ENCODE data around the gene TMIE.

TMIE gene

GRCh38 chr3:46668591-46668990 lies 32.6 kb upstream of the TMIE start:
- no peak for DNase-seq

GRCh38 chr3:46669191-46669999 lies 31.8 kb upstream of the TMIE start:
- DNase-seq, result no peak

- DNase-seq, result no peak
Measured at GRCh38 chr3:46670000-46670890, 30.9 kb upstream of the TMIE start.

- no peak for DNase-seq
Measured at GRCh38 chr3:46670891-46671427, 30.2 kb upstream of the TMIE start.

- DNase-seq, result no peak
Measured at GRCh38 chr3:46671541-46672348, 29.4 kb upstream of the TMIE start.

- no peak for DNase-seq
Measured at GRCh38 chr3:46672349-46672695, 28.9 kb upstream of the TMIE start.

GRCh38 chr3:46673151-46674030 lies 27.8 kb upstream of the TMIE start:
- no peak for DNase-seq

GRCh38 chr3:46674031-46674845 lies 27.0 kb upstream of the TMIE start:
- DNase-seq, result no peak

GRCh38 chr3:46675426-46675825 lies 25.8 kb upstream of the TMIE start:
- DNase-seq, result no peak

- peak; percentile 1 for DNase-seq
Measured at GRCh38 chr3:46675843-46676567, 25.2 kb upstream of the TMIE start.

GRCh38 chr3:46676601-46677410 lies 24.4 kb upstream of the TMIE start:
- peak; percentile 1 for DNase-seq

GRCh38 chr3:46677411-46677726 lies 23.8 kb upstream of the TMIE start:
- no peak for DNase-seq

- DNase-seq, result no peak
Measured at GRCh38 chr3:46678280-46678679, 22.9 kb upstream of the TMIE start.

GRCh38 chr3:46679681-46680080 lies 21.5 kb upstream of the TMIE start:
- no peak for DNase-seq

GRCh38 chr3:46680298-46680826 lies 20.8 kb upstream of the TMIE start:
- DNase-seq, result no peak

GRCh38 chr3:46681387-46681786 lies 19.8 kb upstream of the TMIE start:
- no peak for DNase-seq

GRCh38 chr3:46681856-46682540 lies 19.2 kb upstream of the TMIE start:
- DNase-seq, result no peak

GRCh38 chr3:46682974-46683373 lies 18.2 kb upstream of the TMIE start:
- DNase-seq, result no peak
